Pancreas (tissue), 10 donors: ENCODE results near the gene ENDOV. TPM values are rescaled to one million over a fixed set of nuclear protein-coding genes. Genes with fewer than 3 reads are reported as not detected.

ENCODE experiments used
- ATAC-seq, 4 donors: fragments of 200-7000 bp; cut with Tn5 transposase; one replicate each; pipeline versions ENCODE4 v1.8.0 to v1.9.1; 2020; ENCODE audit warnings: mild to moderate bottlenecking in 4 of 4, moderate library complexity in 4 of 4
- DNase-seq, 6 donors: peaks; one replicate each; pipeline ENCODE4 v3.0.0-alpha.2; 2020
- FAIRE-seq: peaks from 2 replicates; lab custom pipeline; 2012; peaks lifted over from hg19 to GRCh38; lab: Jason Lieb, UNC
- H3K27ac ChIP-seq, 4 donors: fragments of 200-600 bp; sonication (generic); 1 replicate in 3 of 4; 2 replicates in 1 of 4; pipeline versions ENCODE4 v1.5.0 to v1.8.0; 2020
- H3K27me3 ChIP-seq, 4 donors: fragments of 200-600 bp; one replicate each; pipeline ENCODE4 v1.8.0; 2021
- H3K36me3 ChIP-seq, 3 donors: fragments of 200-600 bp; sonication (generic) in 1 of 3; one replicate each; pipeline versions ENCODE4 v1.5.0 to v1.8.0; 2020 to 2021
- H3K4me1 ChIP-seq, 3 donors: fragments of 200-600 bp; one replicate each; pipeline ENCODE4 v1.8.0; 2021
- H3K4me3 ChIP-seq, 4 donors: fragments of 200-600 bp; sonication (generic) in 2 of 4; one replicate each; pipeline versions ENCODE4 v1.5.0 to v1.8.0; 2020 to 2021
- H3K9me3 ChIP-seq, 4 donors: fragments of 200-600 bp; one replicate each; pipeline ENCODE4 v1.8.0; 2021
- WGBS, 2 donors: extraction: QIAGEN DNeasy Blood & Tissue Kit; methylation state at CpG; one replicate each; pipeline ENCODE4 v1.1.7; 2013; 5-methylcytosine and 5-hydroxymethylcytosine counted together
- intact Hi-C, 3 donors: fragments of 100-400 bp; cut with DNase I; formaldehyde crosslinking; loops; one replicate each; pipeline versions ENCODE4 v1.11.1 to v1.14.2; 2022
- polyA plus RNA-seq, 2 donors: library from polyadenylated mRNA; stranded (reverse); fragments of 200-250 nt; gene quantifications; one replicate each; pipeline ENCODE4 v1.2.3, GENCODE V29; 2013
- total RNA-seq, 6 donors: library from RNA; stranded (reverse); fragmentation: NEBNext Ultra II Directional in 4 of 6; extraction: Animal tissue kit (Norgen Biotek cat#: 25700) in 4 of 6; gene quantifications; one replicate each; pipeline versions ENCODE4 v1.2.1 to v1.2.4, GENCODE V29; 2021 to 2023
- TF ChIP-seq, protein P1 (sequence below), 4 donors: fragments of 200-600 bp; sonication (generic) in 3 of 4; IDR thresholded peaks; one replicate each; pipeline versions ENCODE4 v1.5.0 to v1.8.0; 2021; ENCODE audit warnings: antibody characterized with exemption in 4 of 4
- donor health status: healthy with polysubstance abuse.
- donor health status: DM: no; HTN: no; CAD: no; lungs with moderate emphysema.
- donor health status: DM: no; HTN: no; CAD: no.
- donor health status: control.
- donor health status: control.
- donor health status: Bipolar disorder and iron deficiency.
- donor health status: DM: yes; HTN: yes; CAD: no.
- donor health status: DM: no; HTN: no; CAD: no.
- donor health status: DM: no; HTN: no; CAD: no.
- donor health status: DM: yes; HTN: yes; CAD: no.

Gene ENDOV
- total and polyA plus RNA-seq, 8 donors, result 8.7 to 20.4 (median 12.9) TPM

GRCh38 chr17:80385046-80385445 lies 29.9 kb upstream of the ENDOV start:
- 86 to 92% methylated on average over 9 of the region's 9 CpGs for WGBS, 2 donors
- Histone ChIP-seq H3K9me3 (no peaks in the 10 kb centered on the region), H3K27me3 (no peaks in the 10 kb centered on the region), H3K27ac (no peak overlapping the region), H3K4me1 (no peaks in the 10 kb centered on the region), H3K4me3 (no peak overlapping the region), H3K36me3 (peaks cover 3 to 83% (median 36%) of the 10 kb centered on the region in 3 donors)
- no peak for ATAC-seq
- intact Hi-C loops, result loop anchor here in 1 of 3 donors (10.0 kb wide), 1 partner anchor 60 kb away; no protein-coding TSS in a partner anchor
- TF ChIP-seq, protein P1, sequence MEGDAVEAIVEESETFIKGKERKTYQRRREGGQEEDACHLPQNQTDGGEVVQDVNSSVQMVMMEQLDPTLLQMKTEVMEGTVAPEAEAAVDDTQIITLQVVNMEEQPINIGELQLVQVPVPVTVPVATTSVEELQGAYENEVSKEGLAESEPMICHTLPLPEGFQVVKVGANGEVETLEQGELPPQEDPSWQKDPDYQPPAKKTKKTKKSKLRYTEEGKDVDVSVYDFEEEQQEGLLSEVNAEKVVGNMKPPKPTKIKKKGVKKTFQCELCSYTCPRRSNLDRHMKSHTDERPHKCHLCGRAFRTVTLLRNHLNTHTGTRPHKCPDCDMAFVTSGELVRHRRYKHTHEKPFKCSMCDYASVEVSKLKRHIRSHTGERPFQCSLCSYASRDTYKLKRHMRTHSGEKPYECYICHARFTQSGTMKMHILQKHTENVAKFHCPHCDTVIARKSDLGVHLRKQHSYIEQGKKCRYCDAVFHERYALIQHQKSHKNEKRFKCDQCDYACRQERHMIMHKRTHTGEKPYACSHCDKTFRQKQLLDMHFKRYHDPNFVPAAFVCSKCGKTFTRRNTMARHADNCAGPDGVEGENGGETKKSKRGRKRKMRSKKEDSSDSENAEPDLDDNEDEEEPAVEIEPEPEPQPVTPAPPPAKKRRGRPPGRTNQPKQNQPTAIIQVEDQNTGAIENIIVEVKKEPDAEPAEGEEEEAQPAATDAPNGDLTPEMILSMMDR (IDR thresholded peaks at IDR 0.05), result no peak
- no peak for FAIRE-seq
- no peak for DNase-seq

DNA sequence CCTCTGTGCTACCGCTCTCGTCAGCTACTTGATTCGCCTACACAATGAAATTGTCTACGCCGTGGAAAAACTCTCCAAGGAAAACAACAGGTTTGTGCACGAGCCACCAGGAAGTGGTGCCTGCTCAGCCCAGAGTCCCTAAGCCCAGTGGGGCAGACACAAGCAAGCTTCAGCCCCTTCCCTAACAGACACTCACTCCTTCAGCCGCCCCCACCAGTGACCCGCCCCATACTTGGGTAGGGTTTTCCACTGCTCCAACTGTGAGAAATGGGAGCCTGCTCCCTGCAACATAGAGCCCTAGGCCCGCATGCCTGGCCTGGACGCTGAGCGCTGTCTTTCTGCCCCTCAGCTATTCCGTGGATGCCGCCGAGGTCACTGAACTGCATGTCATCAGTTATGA lies 28.6 kb upstream of the ENDOV start:
- no peak for ATAC-seq

DNA sequence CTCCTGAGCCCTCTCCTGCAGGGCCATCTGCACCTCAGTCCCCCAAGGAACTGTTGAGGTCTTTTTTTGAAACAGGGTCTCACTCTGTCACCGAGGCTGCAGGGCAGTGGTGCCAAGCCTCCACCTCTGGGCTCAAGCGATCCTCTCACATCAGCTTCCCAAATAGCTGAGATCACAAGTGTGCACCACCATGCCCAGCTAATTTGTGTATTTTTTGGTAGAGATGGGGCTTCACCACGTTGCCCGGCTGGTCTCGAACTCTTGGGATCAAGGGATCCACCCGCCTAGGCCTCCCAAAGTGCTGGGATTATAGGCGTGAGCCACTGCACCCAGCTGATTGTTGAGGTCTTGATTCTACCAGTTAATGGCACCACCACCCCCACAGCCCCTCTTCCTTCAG lies 27.9 kb upstream of the ENDOV start:
- peaks cover 0 to 72% (median 33%) of the 10 kb centered on the region in 3 donors for H3K36me3 ChIP-seq
- no peaks in the 10 kb centered on the region for H3K27me3 ChIP-seq
- ATAC-seq (no peak), FAIRE-seq (no peak), DNase-seq (no peak)
- TF ChIP-seq, protein P1 (IDR thresholded peaks at IDR 0.05), result no peak
- H3K4me1 ChIP-seq, result no peaks in the 10 kb centered on the region
- H3K27ac ChIP-seq, result no peak overlapping the region
- intact Hi-C loops, result loop anchor here in 1 of 3 donors (10.0 kb wide), 1 partner anchor 62 kb away; no protein-coding TSS in a partner anchor
- no peak overlapping the region for H3K4me3 ChIP-seq
- 91 to 94% methylated on average over 7 of the region's 7 CpGs for WGBS, 2 donors
- H3K9me3 ChIP-seq, result no peaks in the 10 kb centered on the region

More for the DNA sequence above, 28.6 kb upstream of the ENDOV start:
- FAIRE-seq (no peak), DNase-seq (no peak)
- H3K27me3 ChIP-seq, result no peaks in the 10 kb centered on the region
- no peaks in the 10 kb centered on the region for H3K4me1 ChIP-seq
- H3K9me3 ChIP-seq, result no peaks in the 10 kb centered on the region
- no peak overlapping the region for H3K27ac ChIP-seq
- 92 to 95% methylated on average over 14 of the region's 14 CpGs for WGBS, 2 donors
- no peak overlapping the region for H3K4me3 ChIP-seq
- intact Hi-C loops, result loop anchor here in 1 of 3 donors (10.0 kb wide), 1 partner anchor 62 kb away; no protein-coding TSS in a partner anchor
- TF ChIP-seq, protein P1 (IDR thresholded peaks at IDR 0.05), result no peak
- H3K36me3 ChIP-seq, result peaks cover 3 to 78% (median 40%) of the 10 kb centered on the region in 3 donors

GRCh38 chr17:80388175-80388574 lies 26.8 kb upstream of the ENDOV start:
- Histone ChIP-seq H3K27me3 (no peaks in the 10 kb centered on the region), H3K4me1 (no peaks in the 10 kb centered on the region), H3K9me3 (no peaks in the 10 kb centered on the region), H3K27ac (no peak overlapping the region), H3K4me3 (no peak overlapping the region), H3K36me3 (peaks cover 0 to 67% (median 29%) of the 10 kb centered on the region in 3 donors)
- FAIRE-seq, result no peak
- intact Hi-C loops, result loop anchor here in 1 of 3 donors (10.0 kb wide), 1 partner anchor 63 kb away; no protein-coding TSS in a partner anchor
- TF ChIP-seq, protein P1 (IDR thresholded peaks at IDR 0.05), result no peak
- WGBS, 2 donors, result 95% methylated on average over 15 of the region's 15 CpGs
- no peak for ATAC-seq
- no peak for DNase-seq

DNA sequence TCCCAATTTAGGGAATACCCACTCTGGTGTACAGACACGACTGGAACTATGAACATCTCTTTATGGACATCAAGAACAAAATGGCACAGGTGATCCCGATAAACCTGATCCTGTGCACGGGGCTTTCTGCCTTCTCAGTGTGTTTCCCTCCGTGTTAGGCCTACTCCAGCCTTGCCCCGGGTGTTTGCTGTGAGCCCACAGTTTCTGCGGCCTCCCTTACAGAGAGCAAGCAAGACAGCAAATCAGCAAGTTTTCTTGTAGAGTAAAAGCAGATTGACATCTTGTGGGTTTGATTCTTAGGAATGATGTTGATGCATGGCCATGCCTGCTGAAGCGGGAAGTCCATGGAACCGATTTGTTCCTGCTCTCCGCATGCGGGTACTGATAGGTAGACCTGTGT lies 26.4 kb upstream of the ENDOV start:
- intact Hi-C loops, result loop anchor here in 1 of 3 donors (10.0 kb wide), 1 partner anchor 64 kb away; no protein-coding TSS in a partner anchor
- no peaks in the 10 kb centered on the region for H3K4me1 ChIP-seq
- no peak overlapping the region for H3K27ac ChIP-seq
- WGBS, 2 donors, result 92 to 93% methylated on average over 10 of the region's 10 CpGs
- FAIRE-seq, result no peak
- H3K4me3 ChIP-seq, result no peak overlapping the region
- no peaks in the 10 kb centered on the region for H3K9me3 ChIP-seq
- H3K27me3 ChIP-seq, result no peaks in the 10 kb centered on the region
- TF ChIP-seq, protein P1 (IDR thresholded peaks at IDR 0.05), result no peak
- no peak for ATAC-seq
- DNase-seq, result no peak
- peaks cover 0 to 66% (median 29%) of the 10 kb centered on the region in 3 donors for H3K36me3 ChIP-seq
